GM13976 (cell line): ENCODE results near the gene HERC5.

Experiments
- DNase-seq: peaks from one replicate; pipeline ENCODE4 v3.0.0; 2012; ENCODE audit warnings: low spot score
- in situ Hi-C: fragments of 300-500 bp; cut with MboI; formaldehyde crosslinking; loops from one replicate; pipeline ENCODE4 v1.12.0; 2022; ENCODE audit warnings: low sequenced_read_pairs, mixed read lengths, inconsistent platforms; ENCODE audit not compliant: unreplicated experiment
- TF ChIP-seq, protein P1 (sequence below): IDR thresholded peaks from 2 replicates; pipeline ENCODE4 v1.5.1; 2012; ENCODE audit warnings: borderline replicate concordance, mild to moderate bottlenecking; ENCODE audit not compliant: insufficient read depth; ENCODE audit errors: extremely low read depth, missing control alignments, control extremely low read depth

The HERC5 gene

DNA sequence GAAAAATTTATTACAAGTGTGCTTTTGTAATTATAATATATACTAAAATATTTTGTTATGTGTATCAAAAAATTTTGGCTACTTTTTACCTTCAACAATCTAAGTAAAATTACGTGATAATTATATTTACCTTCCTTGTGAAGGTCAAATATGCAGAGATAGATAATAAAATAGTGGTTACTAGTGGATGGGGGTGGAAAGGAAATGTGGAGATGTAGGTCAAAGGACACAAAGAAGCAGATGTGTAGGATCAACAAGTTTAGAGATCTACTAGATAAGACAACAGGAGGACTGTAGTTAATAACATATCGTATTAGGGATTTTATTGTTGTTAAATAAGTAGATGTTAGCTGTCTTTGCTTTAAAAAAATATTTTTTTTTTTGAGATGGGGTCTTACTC is 21.3 kb downstream of the HERC5 start:
- in situ Hi-C loops, result no loop called here
- DNase-seq, result no peak
- TF ChIP-seq, protein P1, sequence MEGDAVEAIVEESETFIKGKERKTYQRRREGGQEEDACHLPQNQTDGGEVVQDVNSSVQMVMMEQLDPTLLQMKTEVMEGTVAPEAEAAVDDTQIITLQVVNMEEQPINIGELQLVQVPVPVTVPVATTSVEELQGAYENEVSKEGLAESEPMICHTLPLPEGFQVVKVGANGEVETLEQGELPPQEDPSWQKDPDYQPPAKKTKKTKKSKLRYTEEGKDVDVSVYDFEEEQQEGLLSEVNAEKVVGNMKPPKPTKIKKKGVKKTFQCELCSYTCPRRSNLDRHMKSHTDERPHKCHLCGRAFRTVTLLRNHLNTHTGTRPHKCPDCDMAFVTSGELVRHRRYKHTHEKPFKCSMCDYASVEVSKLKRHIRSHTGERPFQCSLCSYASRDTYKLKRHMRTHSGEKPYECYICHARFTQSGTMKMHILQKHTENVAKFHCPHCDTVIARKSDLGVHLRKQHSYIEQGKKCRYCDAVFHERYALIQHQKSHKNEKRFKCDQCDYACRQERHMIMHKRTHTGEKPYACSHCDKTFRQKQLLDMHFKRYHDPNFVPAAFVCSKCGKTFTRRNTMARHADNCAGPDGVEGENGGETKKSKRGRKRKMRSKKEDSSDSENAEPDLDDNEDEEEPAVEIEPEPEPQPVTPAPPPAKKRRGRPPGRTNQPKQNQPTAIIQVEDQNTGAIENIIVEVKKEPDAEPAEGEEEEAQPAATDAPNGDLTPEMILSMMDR, result no peak

DNA sequence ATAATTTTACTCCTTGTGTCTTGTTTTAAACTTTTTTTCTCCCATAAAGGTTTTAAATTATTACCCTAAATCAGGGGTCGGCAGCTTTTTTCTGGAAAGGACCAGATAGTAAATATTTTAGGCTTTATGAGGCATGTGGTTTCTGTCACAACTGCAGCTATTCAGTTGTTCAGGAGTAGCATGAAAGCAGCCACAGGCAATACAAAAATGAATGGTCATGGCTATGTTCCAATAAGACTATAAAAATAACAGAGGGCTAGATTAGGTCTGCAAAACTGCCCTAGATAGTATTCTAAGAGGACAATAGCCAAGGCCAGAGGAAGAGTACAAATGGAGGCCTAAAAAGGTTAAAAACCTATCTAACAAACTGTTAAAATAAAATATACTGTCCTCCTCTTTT is 24.6 kb downstream of the HERC5 start:
- TF ChIP-seq, protein P1, result no peak
- no peak for DNase-seq
- in situ Hi-C loops, result no loop called here

DNA sequence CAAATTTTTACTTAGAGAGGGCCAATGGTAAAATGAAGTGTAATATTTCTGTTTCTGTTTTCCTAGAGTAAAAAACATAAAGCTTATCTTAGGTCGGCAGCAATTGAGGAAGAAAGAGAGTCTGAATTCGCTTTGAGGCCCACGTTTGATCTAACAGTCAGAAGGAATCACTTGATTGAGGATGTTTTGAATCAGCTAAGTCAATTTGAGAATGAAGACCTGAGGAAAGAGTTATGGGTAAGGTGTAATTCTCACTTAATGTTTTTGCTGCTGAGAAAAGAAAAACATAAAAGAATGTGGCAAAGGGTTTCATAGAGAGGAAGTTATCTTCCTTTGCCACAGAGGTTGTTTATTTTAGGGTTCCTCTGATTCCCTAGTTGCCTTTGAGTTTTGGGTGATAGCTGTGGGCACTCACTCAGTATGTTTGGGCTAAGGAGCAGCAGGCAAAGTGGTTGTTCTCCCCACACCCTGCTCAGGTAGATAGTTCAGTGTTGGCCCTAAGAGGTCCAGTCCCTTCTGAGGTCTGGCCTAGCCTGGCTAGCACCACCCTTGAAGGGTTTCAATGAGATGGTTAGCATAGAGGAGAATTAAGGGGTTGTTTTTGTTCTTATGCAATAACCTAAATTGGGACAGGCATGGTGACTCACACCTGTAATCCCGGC is 32.3 kb downstream of the HERC5 start:
- TF ChIP-seq, protein P1, result no peak
- no peak for DNase-seq
- in situ Hi-C loops, result no loop called here

DNA sequence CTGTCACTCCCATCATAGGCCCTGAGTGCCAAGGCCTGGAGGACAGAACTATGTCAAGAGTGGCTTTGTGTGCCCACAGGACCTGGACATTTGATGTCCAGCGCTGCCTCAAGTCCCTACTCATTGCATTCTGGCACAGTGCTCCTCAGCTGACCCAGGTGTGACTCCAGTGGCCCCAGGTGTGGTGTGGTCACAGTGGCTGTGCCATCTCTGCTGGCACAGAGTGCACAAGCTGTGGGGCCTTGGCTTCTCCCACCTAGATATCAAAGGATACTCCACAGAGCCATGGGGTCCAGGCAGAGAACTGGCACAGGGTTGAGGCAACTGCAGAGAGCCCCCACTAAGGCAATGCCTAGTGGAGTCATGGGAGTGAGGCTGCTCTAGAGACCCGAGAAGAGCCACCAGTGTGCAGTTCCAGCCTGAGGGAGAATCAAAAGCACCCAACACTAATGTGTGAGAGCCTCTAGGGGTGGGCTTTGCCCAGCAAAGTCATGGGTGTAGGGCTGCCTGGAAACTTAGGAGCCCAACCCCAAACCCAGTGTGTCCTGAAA is 41.0 kb downstream of the HERC5 start:
- TF ChIP-seq, protein P1, result no peak
- DNase-seq, result no peak
- in situ Hi-C loops, result no loop called here

DNA sequence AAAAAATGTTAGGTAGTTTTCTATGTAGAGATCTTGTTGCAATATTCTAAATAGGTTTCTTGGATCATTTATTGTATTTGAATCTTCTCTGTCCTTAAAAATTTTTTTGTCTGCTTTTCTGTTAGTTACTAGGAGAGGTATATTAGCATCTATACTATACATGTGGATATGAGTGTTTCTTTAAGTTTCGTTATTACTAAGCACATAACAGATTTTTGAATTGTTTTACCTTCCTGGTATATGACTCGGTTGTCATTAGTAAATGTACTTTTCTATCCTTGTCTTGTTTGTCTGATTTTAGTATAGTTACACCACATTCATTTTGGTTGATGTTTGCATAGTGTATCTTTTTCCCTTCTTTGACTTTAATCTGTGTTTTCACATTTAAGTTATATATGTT is 46.4 kb downstream of the HERC5 start:
- TF ChIP-seq, protein P1, result no peak
- no peak for DNase-seq
- in situ Hi-C loops, result loop anchor here (25.0 kb wide), 2 partner anchors 466 to 641 kb away; no protein-coding TSS in a partner anchor

DNA sequence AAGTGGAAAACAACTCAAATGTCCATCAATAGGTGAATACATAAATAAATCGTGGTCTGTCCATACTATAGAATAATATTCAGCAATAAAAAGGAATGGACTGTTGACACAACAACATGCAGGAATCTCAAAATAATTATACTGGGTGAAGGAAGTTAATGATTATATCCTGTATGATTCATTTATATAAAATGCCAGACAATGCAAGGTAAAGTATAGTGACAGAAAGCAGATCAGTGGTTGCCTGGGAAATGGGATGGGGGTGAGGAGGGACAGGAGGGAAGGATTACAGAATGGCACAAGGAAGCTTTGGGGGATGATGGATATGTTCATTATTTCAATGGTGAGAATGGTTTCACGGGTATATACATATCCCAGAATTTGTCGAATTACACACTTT is 54.3 kb downstream of the HERC5 start:
- TF ChIP-seq, protein P1, result no peak
- in situ Hi-C loops, result loop anchor here (5.0 to 25.0 kb wide), 4 partner anchors 136 to 649 kb away; partner anchors contain the start of gene HERC6

More for the DNA sequence above, 54.3 kb downstream of the HERC5 start:
- no peak for DNase-seq
